HG02642 (cell line): ENCODE results near the gene NDUFS7.

Source experiments
- ATAC-seq: cut with Tn5 transposase; IDR thresholded peaks from one replicate; pipeline ENCODE4 v1.9.1; 2021; ENCODE audit warnings: mild to moderate bottlenecking; ENCODE audit not compliant: unreplicated experiment, poor library complexity

The NDUFS7 gene

GRCh38 chr19:1383312-1384084, at the start of gene NDUFS7:
NDUFS7 (plus strand) TSS chr19:1383907; CDS start chr19:1383927, 20 bp downstream.
- peak; percentile 77 for ATAC-seq

GRCh38 chr19:1336079-1336684, 47.5 kb upstream of the NDUFS7 start:
- ATAC-seq = no peak

DNA sequence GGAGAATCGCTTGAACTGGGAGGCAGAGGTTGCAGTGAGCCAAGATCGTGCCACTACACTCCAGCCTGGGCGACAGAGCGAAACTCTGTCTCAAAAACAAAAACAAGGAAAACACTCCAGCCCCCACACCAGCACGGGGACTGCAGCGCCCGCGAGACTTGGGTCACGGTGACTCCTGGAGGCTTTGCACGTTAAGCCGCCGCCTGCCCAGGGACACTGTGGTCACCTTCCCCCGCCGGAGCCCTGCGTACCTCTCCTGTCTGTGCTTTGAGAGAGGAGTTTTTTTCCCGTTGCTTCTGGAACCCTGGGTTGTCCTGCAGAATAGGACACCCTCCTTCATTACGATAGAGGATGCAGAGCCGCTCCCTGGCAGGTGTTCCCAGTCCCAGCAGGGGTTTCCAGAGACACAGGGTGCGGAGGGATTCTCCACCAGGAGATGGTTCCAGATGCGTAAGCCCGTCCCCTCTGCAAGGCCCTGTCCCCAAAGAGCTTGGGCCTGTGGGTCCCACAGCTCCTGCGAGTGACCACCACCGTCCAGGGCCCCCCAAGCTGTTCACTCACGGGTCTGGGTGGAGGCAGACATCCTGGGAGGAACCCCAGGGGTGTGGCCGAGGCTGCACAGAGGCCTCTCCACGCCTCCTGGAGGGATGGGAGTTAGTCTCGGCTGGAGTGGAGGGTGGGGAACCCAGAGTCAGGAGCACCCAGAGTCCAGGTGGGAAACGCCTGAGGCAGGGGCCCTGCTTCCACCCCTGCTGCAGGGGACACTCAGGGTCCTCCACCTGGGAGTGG, 42.8 kb upstream of the NDUFS7 start:
- no peak for ATAC-seq

DNA sequence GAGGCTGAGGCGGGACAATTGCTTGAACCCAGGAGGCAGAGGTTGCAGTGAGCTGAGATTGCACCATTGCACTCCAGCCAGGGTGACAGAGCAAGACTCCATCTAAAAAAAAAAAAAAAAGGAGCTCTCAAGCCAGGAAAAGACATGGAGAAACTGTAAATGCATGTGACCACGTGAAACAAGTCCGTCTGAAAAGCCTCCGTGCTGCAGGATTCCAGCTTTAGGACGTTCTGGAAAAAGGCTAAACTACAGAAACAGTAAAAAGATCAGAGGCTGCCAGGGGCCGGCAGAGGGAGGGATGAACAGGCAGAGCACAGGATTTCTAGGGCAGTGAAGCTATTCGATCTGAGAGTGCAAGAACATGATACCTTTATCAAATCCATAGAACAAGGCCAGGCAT, 40.7 kb upstream of the NDUFS7 start:
- ATAC-seq = no peak

- ATAC-seq = no peak
Observed at GRCh38 chr19:1349211-1349610, 34.5 kb upstream of the NDUFS7 start.

DNA sequence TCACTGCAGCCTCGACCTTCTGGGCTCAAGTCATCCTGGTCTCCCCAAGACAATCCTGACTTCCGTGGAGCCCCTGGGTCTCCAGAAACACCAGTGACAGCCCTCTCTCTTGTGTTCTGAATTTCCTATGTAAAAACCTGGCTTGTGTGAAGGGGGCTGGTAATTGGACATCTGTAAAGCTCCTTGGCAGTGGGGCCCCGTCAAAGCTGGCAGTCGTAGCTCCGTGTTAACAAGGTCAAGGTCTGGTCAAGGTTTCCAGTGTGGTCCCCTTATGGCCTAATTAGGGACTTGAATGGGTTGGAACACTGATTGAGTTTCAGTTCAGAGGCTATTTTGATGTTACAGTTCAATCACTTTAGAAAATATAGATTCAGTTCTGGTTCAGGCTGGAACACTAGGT, 32.8 kb upstream of the NDUFS7 start:
- no peak for ATAC-seq

GRCh38 chr19:1351381-1351851, 32.3 kb upstream of the NDUFS7 start:
- ATAC-seq = no peak

DNA sequence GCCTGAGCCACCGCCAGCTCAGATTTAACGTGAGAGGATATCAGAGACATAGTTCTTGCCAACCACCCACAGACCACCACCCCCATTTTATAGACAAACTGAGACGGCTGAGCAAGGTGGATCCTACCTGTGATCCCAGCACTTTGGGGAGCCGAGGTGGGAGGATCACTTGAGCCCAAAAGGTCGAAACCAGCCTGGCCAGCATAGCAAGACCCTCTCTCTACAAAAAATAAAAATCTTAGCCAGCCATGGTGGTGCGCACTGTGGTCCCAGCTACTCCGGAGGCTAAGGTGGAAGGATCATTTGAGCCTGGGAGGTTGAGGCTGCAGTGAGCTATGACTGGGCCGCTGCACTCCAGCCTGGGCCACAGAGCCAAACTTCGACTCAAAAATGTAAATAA, 30.6 kb upstream of the NDUFS7 start:
- ATAC-seq = no peak

DNA sequence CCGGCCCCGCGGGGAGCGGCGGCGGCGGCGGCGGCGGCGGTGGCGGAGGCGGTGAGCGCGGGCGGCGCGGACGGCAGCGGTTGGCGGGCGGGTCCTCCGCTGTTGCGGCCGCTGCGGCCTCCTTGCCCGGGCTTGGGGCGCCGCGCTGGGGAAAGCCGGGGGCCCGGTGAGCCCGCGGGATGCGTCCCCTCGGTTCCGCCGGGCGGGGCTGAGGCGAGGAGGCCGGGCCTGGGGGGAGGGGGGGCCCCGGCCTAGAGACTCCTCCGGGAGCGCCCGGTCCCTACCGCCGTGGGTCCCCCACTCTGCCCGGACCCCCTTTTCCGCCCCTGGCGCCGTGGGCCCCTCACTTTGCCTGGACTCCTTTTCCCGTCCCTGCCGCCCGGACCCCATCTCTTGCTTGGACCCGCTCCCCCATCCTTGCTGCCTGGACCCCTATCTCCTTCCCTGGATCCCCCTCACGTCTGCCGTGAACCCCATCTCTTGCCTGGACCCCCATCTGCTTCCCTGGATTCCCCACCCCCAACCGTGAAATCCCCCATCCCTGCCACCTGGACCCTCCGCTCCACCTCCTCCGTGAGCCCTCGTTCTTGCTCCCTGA, 28.6 kb upstream of the NDUFS7 start:
- ATAC-seq = no peak

GRCh38 chr19:1355568-1356507, 27.9 kb upstream of the NDUFS7 start:
- ATAC-seq = no peak

GRCh38 chr19:1356508-1356865, 27.2 kb upstream of the NDUFS7 start:
- no peak for ATAC-seq

GRCh38 chr19:1357531-1358109, 26.1 kb upstream of the NDUFS7 start:
- ATAC-seq = no peak

GRCh38 chr19:1360126-1360817, 23.4 kb upstream of the NDUFS7 start:
- no peak for ATAC-seq

- ATAC-seq = no peak
Observed at GRCh38 chr19:1360818-1361461, 22.8 kb upstream of the NDUFS7 start.

- ATAC-seq = no peak
Observed at GRCh38 chr19:1361601-1362386, 21.9 kb upstream of the NDUFS7 start.

DNA sequence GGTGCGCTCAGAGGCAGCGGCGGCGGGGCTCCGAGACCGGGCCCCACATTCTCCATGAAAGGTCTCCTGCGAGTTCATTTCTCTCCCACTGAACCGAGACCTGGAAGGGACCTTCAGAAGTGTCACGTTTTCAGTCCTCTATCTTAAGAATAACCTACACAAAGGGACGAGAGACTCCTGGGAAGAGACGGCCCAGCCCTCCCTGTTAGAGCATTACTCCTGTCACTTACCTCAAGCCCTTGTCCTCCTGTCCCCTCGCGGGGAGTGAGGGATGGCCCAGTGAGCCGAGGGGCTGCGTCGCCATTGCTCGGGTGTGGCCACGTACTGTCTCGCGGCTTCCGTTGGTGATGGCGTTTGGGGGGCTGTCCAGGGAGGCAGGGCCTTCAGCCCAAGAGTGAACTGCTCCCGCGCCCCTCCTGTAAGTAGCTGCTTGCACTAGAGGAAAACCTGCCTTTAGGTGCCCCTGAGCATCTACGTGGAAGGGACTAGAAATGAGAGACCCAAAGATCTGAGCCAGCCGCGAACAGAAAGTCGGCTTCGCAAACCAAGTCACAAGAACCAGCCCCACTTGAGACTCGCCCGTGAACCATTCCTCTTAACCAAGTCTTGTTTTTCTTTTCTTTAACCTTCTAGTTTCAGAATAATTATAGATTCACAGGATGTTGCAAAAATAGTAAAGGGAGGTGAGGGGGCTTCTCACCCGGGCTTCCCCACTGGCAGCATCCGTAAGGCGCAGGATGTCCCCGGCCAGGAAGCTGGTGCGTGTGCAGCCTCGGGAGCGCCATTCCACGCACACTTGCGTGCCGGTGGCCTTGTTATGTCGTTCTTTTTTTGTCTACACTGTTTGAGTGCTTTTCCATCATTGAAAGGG, 21.1 kb upstream of the NDUFS7 start:
- ATAC-seq = no peak

- no peak for ATAC-seq
Observed at GRCh38 chr19:1363599-1363998, 20.1 kb upstream of the NDUFS7 start.
